Measurements from ENCODE around the gene PLXNA4. TPM values are rescaled to one million over a fixed set of nuclear protein-coding genes. Genes with fewer than 3 reads are reported as not detected.

The PLXNA4 gene
- total RNA-seq, 2 donors from 2014 or later: 9.5 to 18.0 TPM

DNA sequence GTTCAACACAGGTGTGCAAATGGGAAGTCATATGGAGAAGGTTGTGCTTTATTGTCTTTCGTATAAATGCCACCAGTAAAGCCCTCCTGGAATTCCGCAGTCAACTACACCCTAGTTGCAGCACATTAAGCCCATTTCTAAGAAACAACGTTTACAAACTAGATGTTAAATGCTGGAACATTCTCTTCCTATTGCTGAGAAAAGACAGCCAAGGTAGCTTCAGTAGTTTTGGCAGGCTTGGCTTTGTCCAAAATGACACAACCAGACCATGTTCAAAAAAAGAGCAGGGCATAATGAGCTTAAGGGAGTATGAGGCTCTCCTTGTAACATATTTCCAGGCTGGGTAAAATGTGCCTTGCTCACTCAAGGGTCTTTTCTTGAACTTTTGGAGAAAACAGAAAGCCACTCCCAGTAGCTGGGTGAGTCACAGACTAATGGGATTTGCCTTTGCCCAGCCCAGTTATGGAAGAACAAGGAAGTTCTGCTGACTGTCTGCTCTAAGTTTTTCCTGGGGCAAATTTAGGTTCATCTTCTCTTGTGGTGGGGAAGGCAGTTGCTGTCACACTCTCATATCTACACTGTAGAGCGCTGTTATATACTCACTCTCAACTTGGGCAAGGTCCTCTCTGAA lies 238.7 kb downstream of the PLXNA4 start:
- no peak for DNase-seq (ENCODE audit: low spot score)
- Histone ChIP-seq H3K9me3 (no peaks in the 10 kb centered on the region), H3K27me3 (no peaks in the 10 kb centered on the region), H3K4me1 (peaks cover 0 to 10% of the 10 kb centered on the region in 2 donors), H3K36me3 (no peaks in the 10 kb centered on the region), H3K27ac (no peak overlapping the region), H3K4me3 (no peak overlapping the region)
- TF ChIP-seq, protein P1, sequence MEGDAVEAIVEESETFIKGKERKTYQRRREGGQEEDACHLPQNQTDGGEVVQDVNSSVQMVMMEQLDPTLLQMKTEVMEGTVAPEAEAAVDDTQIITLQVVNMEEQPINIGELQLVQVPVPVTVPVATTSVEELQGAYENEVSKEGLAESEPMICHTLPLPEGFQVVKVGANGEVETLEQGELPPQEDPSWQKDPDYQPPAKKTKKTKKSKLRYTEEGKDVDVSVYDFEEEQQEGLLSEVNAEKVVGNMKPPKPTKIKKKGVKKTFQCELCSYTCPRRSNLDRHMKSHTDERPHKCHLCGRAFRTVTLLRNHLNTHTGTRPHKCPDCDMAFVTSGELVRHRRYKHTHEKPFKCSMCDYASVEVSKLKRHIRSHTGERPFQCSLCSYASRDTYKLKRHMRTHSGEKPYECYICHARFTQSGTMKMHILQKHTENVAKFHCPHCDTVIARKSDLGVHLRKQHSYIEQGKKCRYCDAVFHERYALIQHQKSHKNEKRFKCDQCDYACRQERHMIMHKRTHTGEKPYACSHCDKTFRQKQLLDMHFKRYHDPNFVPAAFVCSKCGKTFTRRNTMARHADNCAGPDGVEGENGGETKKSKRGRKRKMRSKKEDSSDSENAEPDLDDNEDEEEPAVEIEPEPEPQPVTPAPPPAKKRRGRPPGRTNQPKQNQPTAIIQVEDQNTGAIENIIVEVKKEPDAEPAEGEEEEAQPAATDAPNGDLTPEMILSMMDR (IDR thresholded peaks at IDR 0.05): no peak

DNA sequence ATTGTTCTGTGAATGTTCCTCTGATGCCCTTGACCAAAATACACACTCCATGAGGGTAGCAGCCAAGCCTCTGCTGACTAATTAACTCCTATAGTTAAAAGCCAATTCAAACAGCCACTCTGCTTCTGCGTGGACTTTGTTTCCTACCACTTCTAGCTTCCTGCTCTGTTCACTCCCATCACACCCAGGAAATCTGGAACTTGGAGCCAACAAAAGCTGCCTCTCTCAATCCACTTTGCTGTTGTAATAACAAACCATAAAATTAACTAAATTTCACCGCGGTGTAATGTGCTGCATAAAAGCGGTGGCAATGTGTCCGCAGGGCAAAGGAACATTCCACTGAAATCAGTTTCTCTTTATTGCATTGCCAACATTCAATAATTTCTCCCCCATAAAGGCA lies 239.5 kb downstream of the PLXNA4 start:
- Histone ChIP-seq H3K27ac (no peak overlapping the region), H3K4me3 (no peak overlapping the region), H3K9me3 (no peaks in the 10 kb centered on the region), H3K4me1 (peaks cover 0 to 10% of the 10 kb centered on the region in 2 donors), H3K27me3 (no peaks in the 10 kb centered on the region), H3K36me3 (no peaks in the 10 kb centered on the region)
- no peak for DNase-seq (ENCODE audit: low spot score)
- TF ChIP-seq, protein P1 (IDR thresholded peaks at IDR 0.05): no peak

DNA sequence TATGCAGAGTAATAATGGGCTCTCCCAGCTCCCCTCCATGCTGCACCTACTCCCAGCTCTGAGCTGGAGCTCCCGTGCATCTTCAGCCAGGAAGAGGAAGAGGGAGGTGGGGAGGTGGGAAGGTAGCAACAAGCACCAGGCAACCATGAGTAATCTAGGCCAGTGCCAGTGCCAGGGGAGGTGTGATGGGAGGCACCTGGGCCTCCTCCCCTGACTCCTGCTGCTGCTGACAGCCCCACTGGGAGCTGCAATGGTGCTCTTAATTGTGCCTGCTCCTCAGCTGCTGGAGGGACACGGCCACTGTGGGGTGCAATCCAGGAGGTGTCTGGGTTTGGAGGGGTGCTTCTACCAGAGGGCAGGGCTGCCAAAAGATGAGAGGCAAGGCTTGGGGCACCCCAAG lies 243.0 kb downstream of the PLXNA4 start:
- Histone ChIP-seq H3K36me3 (no peaks in the 10 kb centered on the region), H3K4me3 (no peak overlapping the region), H3K9me3 (no peaks in the 10 kb centered on the region), H3K4me1 (peaks cover 0 to 27% of the 10 kb centered on the region in 2 donors), H3K27ac (peak overlapping the region in 1 of 2 donors; percentile 50), H3K27me3 (no peaks in the 10 kb centered on the region)
- TF ChIP-seq, protein P1 (IDR thresholded peaks at IDR 0.05): no peak
- no peak for DNase-seq (ENCODE audit: low spot score)

DNA sequence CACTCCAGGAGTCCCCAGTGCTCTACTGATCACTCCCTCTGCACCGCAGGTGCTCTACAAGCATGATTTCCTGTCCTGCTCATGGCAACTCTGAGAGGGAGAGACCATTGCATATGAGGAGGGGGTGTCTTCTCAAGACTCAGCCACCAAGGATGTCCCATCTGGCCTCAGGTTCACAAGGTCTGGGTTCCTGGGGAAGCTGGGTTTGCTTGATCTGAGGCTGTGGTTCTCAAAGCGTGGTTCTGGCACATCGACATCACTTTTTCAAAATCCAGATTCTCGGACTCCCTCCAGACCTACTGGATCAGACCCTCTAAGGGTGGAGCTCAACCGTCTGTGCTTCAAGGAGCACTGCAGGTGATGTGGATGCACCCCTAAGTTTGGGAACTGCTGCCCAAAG lies 247.5 kb downstream of the PLXNA4 start:
- TF ChIP-seq, protein P1 (IDR thresholded peaks at IDR 0.05): no peak
- no peaks in the 10 kb centered on the region for H3K27me3 ChIP-seq
- H3K4me3 ChIP-seq: no peak overlapping the region
- no peaks in the 10 kb centered on the region for H3K36me3 ChIP-seq
- H3K27ac ChIP-seq: peak overlapping the region; percentile 63 to 79
- peaks cover 0 to 28% of the 10 kb centered on the region in 2 donors for H3K4me1 ChIP-seq
- H3K9me3 ChIP-seq: no peaks in the 10 kb centered on the region
- DNase-seq (ENCODE audit: low spot score): no peak

DNA sequence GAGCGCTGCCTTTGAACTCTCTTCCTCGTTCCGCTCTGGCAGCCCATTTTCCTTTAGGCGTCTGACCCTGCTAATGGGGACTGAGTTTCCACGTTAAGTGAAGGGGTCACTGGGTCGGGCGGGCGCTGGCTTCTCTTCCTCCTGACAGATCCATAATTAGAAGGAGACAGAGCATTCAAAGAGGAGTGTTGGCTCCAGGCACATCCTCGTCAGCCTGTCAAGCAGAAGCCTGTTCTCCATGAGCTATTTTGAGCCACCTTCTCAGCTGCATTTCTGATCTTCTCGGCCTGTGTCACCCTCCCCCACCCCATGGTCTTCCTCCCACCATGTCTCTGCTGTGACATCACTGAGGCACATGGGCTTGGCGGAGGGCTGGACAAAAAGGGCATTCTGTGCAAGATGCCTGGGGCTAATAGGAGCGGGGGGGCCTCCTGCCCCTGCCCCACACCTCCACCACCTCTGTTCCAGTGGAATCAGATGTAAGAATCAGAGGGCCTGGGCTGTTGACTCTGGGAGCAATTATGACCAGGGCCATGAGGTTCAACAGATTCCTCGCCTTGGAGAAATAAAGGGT lies 248.1 kb downstream of the PLXNA4 start:
- Histone ChIP-seq H3K9me3 (no peaks in the 10 kb centered on the region), H3K4me1 (peaks cover 0 to 21% of the 10 kb centered on the region in 2 donors), H3K36me3 (no peaks in the 10 kb centered on the region), H3K4me3 (no peak overlapping the region), H3K27ac (peak overlapping the region; percentile 63 to 79), H3K27me3 (no peaks in the 10 kb centered on the region)
- TF ChIP-seq, protein P1 (IDR thresholded peaks at IDR 0.05): no peak
- no peak for DNase-seq (ENCODE audit: low spot score)

Data from right atrium auricular region (tissue), 2 donors.